AG10803 (cell line): ENCODE results near the gene MIR17HG.

Source experiments
- DNase-seq: peaks from one replicate; pipeline ENCODE4 v3.0.0; 2010; ENCODE audit warnings: low read depth
- H3K4me3 ChIP-seq: 2 replicates; pipeline ENCODE4 v1.5.1; 2011; ENCODE audit warnings: mild to moderate bottlenecking, low read length, control low read depth
- TF ChIP-seq, protein P1 (sequence below): conservative IDR thresholded peaks from 2 replicates; pipeline ENCODE4 v1.5.1; 2011; ENCODE audit warnings: mild to moderate bottlenecking, low read length, control low read depth, inconsistent platforms

The MIR17HG gene

DNA sequence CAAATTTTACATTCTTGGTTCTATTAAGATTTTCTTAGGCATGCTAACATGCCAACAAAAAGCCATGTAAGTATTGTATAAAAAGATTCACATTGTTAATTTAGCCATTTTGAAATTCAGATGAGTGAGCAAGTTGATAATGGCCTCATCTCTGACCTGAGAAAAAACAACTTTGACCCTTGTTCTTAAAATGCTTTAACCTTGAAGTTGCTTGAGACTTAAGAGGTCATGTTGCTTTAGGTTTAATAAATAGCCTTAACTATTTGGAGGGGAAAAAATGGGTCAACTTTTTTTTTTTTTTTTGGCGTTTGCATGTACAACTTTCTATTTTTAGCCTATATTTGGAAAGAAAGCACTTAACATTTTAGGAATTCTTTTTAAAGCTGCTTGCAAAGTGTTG lies 6.0 kb downstream of the MIR17HG start:
- H3K4me3 ChIP-seq = no peak overlapping the region
- TF ChIP-seq, protein P1, sequence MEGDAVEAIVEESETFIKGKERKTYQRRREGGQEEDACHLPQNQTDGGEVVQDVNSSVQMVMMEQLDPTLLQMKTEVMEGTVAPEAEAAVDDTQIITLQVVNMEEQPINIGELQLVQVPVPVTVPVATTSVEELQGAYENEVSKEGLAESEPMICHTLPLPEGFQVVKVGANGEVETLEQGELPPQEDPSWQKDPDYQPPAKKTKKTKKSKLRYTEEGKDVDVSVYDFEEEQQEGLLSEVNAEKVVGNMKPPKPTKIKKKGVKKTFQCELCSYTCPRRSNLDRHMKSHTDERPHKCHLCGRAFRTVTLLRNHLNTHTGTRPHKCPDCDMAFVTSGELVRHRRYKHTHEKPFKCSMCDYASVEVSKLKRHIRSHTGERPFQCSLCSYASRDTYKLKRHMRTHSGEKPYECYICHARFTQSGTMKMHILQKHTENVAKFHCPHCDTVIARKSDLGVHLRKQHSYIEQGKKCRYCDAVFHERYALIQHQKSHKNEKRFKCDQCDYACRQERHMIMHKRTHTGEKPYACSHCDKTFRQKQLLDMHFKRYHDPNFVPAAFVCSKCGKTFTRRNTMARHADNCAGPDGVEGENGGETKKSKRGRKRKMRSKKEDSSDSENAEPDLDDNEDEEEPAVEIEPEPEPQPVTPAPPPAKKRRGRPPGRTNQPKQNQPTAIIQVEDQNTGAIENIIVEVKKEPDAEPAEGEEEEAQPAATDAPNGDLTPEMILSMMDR = no peak
- no peak for DNase-seq

DNA sequence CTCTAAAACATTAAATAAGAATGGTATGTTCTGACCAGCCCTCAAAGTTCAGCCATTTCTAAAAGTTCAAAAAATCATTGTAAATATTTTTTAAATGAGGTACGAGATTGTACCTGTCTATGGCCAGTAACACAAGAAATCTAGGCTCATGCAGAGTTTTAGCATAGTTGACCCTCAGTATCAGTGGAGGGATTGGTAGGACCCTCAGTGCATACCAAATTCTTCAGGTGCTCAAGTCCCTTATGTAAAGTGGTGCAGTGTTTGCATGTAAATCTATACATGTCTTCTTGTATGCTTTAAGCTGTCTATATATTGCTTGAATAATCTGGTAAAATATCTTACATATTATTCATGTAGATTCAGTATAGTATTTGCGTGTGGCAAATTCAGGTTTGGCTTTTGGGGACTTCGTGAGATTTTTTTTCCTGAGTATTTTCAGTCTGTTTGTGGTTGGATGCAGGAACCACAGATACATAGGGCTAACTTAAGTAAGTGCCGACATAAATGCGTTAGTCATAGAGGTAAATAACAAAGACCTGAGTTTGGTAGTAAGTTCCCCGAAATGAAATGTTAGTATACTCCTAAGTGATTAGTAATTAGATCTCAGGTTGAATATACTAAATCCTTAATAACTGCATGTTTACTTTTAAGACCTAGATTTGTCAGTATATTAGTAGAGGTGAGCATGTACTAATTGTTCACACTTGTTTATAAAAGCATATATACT lies 7.8 kb downstream of the MIR17HG start:
- no peak overlapping the region for H3K4me3 ChIP-seq
- DNase-seq = no peak
- TF ChIP-seq, protein P1 = no peak

DNA sequence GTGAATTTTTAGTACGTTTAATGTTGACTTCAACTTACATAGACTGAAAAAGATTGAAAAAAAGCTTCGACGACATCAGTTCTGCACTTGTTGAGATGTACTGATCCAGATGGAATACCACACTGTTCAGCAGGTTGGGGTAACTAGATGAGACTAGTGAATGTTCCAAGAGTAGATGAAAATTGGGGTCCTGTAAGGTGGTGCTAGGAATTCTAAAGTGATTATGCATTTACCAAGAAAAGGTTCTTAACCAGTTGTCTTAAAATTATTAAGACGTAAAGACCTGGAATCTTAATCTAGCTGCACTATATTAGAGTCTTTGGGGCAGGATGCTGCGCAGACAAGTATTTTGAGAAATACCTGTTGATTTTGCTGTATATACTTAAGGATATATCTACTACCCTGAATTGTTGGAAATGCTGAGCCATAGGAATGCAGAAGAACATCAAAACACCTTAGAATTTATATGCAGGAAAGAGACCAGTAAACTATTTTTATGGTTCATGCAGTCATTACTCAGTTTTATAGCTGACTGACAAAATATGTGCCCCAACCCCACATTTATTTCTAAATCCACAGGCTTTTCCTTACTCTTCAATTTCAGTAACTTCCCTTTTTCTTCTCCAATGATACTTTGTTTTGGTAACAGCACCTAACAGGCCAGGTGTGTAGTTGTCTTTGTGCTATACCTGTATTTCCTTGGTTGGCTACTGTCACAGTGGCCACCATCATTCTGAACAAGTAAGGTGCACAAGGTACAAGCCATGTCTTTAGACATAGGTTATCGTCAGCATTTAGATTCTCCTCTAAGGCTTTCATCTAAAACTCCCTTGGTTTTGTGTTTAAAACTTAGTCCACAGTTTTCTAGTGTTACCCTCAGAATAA lies 8.6 kb downstream of the MIR17HG start:
- no peak overlapping the region for H3K4me3 ChIP-seq
- DNase-seq = no peak
- TF ChIP-seq, protein P1 = no peak

DNA sequence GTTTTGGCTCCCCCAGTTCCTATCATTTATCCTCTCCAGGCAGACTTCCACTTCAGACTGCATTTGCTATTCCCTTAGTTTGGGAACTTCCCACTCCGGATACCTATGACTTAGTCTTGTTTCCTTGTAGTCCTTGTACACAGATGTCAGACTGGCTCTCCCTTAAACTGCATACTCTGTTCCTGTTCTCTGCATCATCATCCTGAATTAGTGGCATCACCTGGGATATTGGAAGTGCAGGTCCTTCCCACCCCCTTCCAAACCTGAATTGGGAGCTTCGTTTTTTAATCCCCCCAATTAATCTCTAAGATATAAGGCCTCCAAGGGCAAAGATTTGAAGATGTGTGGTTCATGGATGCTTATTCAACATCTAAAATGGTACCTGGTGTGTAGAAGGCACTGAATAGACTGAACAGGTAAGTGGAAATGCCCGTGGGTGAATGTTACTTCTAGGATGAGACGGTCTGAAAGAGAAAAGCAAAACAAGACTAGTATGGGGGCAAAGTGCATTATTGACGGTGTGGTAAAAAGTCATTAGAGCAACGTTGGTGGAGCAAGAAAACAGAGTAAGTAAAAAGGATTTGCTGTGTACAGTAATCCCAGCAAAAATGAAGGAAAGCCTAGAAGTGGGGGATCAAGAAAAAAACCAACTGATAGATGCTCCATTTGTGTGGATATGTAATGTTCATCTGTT lies 9.6 kb downstream of the MIR17HG start:
- no peak for DNase-seq
- TF ChIP-seq, protein P1 = no peak
- H3K4me3 ChIP-seq = no peak overlapping the region

DNA sequence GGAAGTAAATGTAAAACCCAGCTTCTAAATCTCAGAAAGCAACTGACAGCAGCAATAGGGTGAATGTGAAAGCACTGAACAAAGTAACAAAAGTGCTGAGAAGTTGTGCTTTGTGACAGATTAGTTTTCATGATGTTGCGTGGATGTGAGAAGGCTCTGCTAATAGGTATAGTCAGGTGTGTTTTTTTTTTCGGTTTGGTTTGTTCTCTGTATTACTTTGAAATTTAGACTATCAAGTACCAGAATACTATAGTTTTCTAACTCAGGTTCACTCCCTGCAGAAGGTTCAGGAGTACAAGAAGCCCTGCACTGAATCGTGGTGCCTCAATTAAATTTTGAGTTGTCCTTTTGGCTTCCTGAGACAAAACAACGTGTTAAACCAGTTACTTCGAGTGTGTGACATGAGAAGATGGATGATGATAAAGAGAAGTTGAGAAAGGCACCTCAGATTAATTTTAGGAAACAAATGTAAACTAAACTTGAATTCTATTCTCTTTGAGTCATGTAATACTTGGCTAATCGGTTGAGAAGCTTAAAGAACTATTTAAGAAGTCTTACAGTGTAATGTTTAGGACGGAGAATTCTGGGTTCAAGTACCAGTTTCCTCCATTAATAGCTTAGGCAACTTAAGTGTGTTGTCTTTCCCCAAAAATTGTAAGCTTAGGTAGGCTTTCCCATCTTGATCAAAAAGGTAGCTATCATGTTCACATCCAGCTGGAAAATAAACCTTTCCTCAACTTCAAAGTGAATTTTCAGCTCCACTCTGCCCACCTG lies 10.3 kb downstream of the MIR17HG start:
- no peak for DNase-seq
- TF ChIP-seq, protein P1 = no peak
- no peak overlapping the region for H3K4me3 ChIP-seq

DNA sequence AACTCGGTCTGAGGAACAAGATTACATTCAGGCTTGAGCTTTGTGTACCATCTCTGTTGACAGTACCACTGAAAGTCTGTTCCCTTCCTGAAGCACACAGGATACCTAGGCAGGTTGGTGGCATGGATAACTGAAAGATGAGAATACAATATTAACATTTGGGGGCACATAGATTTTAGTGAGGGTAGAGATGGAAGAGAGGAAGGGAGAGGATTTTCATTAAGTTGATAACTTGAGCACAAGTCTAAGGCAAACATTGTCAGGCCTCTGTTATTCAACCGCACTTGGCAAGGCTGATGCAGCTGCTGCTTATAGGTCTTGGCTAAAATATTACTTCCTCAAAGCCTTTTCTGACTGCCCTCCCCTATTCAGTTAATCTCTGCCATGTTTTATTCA lies 10.9 kb downstream of the MIR17HG start:
- TF ChIP-seq, protein P1 = no peak
- no peak overlapping the region for H3K4me3 ChIP-seq
- no peak for DNase-seq
